Endothelial cell of umbilical vein (primary cell): ENCODE results near the gene KIF26A. TPM values are rescaled to one million over a fixed set of nuclear protein-coding genes. Genes with fewer than 3 reads are reported as not detected.

Experiments
- BruUV-seq: library from RNA; stranded (reverse); fragments of 400-500 nt; replicated peaks from 2 replicates; lab custom pipeline; 2021; lab: Mats Ljungman, UMichigan
- CTCF ChIA-PET: fragments of 300-600, 350-600 bp; sonication (Branson Sonifier 250); formaldehyde crosslinking; loops from one replicate; lab custom pipeline; 2021; ENCODE audit warnings: antibody characterized with exemption, inconsistent platforms; lab: Charles Lee
- POLR2A ChIA-PET: fragments of 300-600, 350-600 bp; sonication (Branson Sonifier 250); formaldehyde crosslinking; loops from one replicate; lab custom pipeline; 2021; ENCODE audit warnings: antibody characterized with exemption, inconsistent platforms; lab: Charles Lee
- DNase-seq: peaks from one replicate; pipeline ENCODE4 v3.0.0-alpha.2; 2011; ENCODE audit warnings: low read depth, low spot score
- FAIRE-seq: peaks from 2 replicates; lab custom pipeline; 2011; peaks lifted over from hg19 to GRCh38; lab: Jason Lieb, UNC
- H2AFZ ChIP-seq: 2 replicates; pipeline ENCODE4 v1.6.0; 2012; ENCODE audit warnings: low read depth, low read length, control low read depth, inconsistent platforms
- H3K27ac ChIP-seq: 2 replicates; pipeline ENCODE4 v1.5.1; 2011; ENCODE audit warnings: low read depth, mild to moderate bottlenecking, control low read depth, low read length, moderate library complexity; ENCODE audit not compliant: insufficient read depth
- H3K27me3 ChIP-seq, 2 experiments: 2 replicates each; pipeline versions ENCODE4 v1.6.0 to v1.6.1; 2011; ENCODE audit warnings: low read length in 2 of 2, mixed read lengths in 1 of 2; ENCODE audit not compliant: control insufficient read depth in 2 of 2, insufficient read depth in 2 of 2
- H3K36me3 ChIP-seq, 2 experiments: 2 replicates in 1 of 2; 3 replicates in 1 of 2; pipeline ENCODE4 v1.5.1; 2011; ENCODE audit warnings: low read length in 2 of 2, mild to moderate bottlenecking in 1 of 2, moderate library complexity in 1 of 2; ENCODE audit not compliant: control insufficient read depth in 2 of 2, insufficient read depth in 2 of 2; ENCODE audit errors: extremely low read depth in 1 of 2
- H3K4me1 ChIP-seq: 3 replicates; pipeline ENCODE4 v1.5.1; 2011; ENCODE audit warnings: mild to moderate bottlenecking, low read length; ENCODE audit not compliant: control insufficient read depth, insufficient read depth; ENCODE audit errors: extremely low read depth
- H3K4me2 ChIP-seq: 2 replicates; pipeline ENCODE4 v1.6.1; 2011; ENCODE audit warnings: low read length, control low read depth, mixed read lengths; ENCODE audit not compliant: insufficient read depth
- H3K4me3 ChIP-seq, 3 experiments: fragments of 200-600 bp in 1 of 3; sonication (generic), shearing (Covaris generic) in 1 of 3; replicated peaks in 1 of 3; 2 replicates each; pipeline ENCODE4 v1.5.1; 2011 to 2016; ENCODE audit warnings: control low read depth in 3 of 3, low read length in 3 of 3, mild to moderate bottlenecking in 2 of 3, inconsistent platforms in 1 of 3, low read depth in 1 of 3, moderate library complexity in 1 of 3; ENCODE audit not compliant: insufficient read depth in 1 of 3
- H3K79me2 ChIP-seq: 2 replicates; pipeline ENCODE4 v1.6.0; 2012; ENCODE audit warnings: low read length, inconsistent platforms; ENCODE audit not compliant: control insufficient read depth, insufficient read depth
- H3K9ac ChIP-seq: replicated peaks from 2 replicates; pipeline ENCODE3; 2011; ENCODE audit warnings: low read length, control low read depth; ENCODE audit not compliant: insufficient read depth; ENCODE audit errors: extremely low read depth
- H3K9me1 ChIP-seq: replicated peaks from 3 replicates; pipeline ENCODE4 v1.6.0; 2011; ENCODE audit warnings: mild to moderate bottlenecking, low read length; ENCODE audit not compliant: control insufficient read depth, insufficient read depth; ENCODE audit errors: extremely low read depth
- H3K9me3 ChIP-seq: replicated peaks from 2 replicates; pipeline ENCODE4 v1.5.1; 2012; ENCODE audit warnings: low read length, inconsistent platforms; ENCODE audit not compliant: control insufficient read depth, insufficient read depth
- H4K20me1 ChIP-seq: replicated peaks from 2 replicates; pipeline ENCODE3; 2011; ENCODE audit warnings: mild to moderate bottlenecking, low read length; ENCODE audit not compliant: control insufficient read depth, insufficient read depth; ENCODE audit errors: extremely low read depth
- EZH2 ChIP-seq: IDR thresholded peaks from 2 replicates; pipeline ENCODE4 v1.6.1; 2012; ENCODE audit warnings: borderline replicate concordance, low read depth, mild to moderate bottlenecking, moderate library complexity, low read length, inconsistent platforms; ENCODE audit not compliant: severe bottlenecking
- FOS ChIP-seq: IDR thresholded peaks from 2 replicates; pipeline ENCODE4 v1.6.1; 2011; ENCODE audit warnings: mild to moderate bottlenecking, low read length, moderate library complexity, borderline replicate concordance; ENCODE audit not compliant: insufficient read depth
- GATA2 ChIP-seq: IDR thresholded peaks from 2 replicates; pipeline ENCODE4 v1.7.0; 2011; ENCODE audit warnings: low read depth, mild to moderate bottlenecking, moderate library complexity, mixed read lengths, low read length; ENCODE audit not compliant: insufficient read length, insufficient read depth
- JUN ChIP-seq: IDR thresholded peaks from 2 replicates; pipeline ENCODE4 v1.6.1; 2011; ENCODE audit warnings: borderline replicate concordance, low read depth; ENCODE audit not compliant: insufficient read length, insufficient read depth
- MYC ChIP-seq: IDR thresholded peaks from one replicate; pipeline ENCODE4 v1.6.1; 2011; ENCODE audit warnings: mild to moderate bottlenecking, low read depth, low read length
- POLR2A ChIP-seq: IDR thresholded peaks from 2 replicates; pipeline ENCODE4 v1.6.1; 2012; ENCODE audit warnings: low read depth, mild to moderate bottlenecking, control low read depth, low read length
- POLR2AphosphoS5 ChIP-seq: IDR thresholded peaks from 2 replicates; pipeline ENCODE4 v1.6.1; 2012; ENCODE audit warnings: low read depth, mild to moderate bottlenecking, control low read depth, low read length, moderate library complexity; ENCODE audit not compliant: insufficient read depth
- dilution Hi-C: fragments of 300-500 bp; cut with MboI; formaldehyde crosslinking; loops from one replicate; pipeline ENCODE4 v1.15.0; 2019; ENCODE audit warnings: low sequenced_read_pairs; ENCODE audit not compliant: extremely low pct_ligation_motif_present
- intact Hi-C: fragments of 100-400 bp; cut with micrococcal nuclease; formaldehyde crosslinking; loops from one replicate; pipeline ENCODE4 v1.10.0; 2022
- polyA plus RNA-seq, 4 experiments: library from polyadenylated mRNA; depleted of rRNA in 3 of 4; stranded (reverse) in 3 of 4; unstranded in 1 of 4; fragments of >200 nt; gene quantifications; 2 replicates each; pipeline versions ENCODE4 v1.2.1 to v1.2.3, GENCODE V29; 2011 to 2012; ENCODE audit warnings: missing spikeins in 1 of 4
- total RNA-seq: library from RNA; stranded (reverse); gene quantifications from 2 replicates; pipeline ENCODE4 v1.2.3, GENCODE V29; 2021
- TF ChIP-seq, protein P1 (sequence below): IDR thresholded peaks from 2 replicates; pipeline ENCODE4 v1.6.1; 2011; ENCODE audit not compliant: insufficient read depth, insufficient read length
- TF ChIP-seq, protein P2 (sequence below), 2 donors: IDR thresholded peaks; 1 replicate in 1 of 2; 2 replicates in 1 of 2; pipeline ENCODE4 v1.5.1; 2011; ENCODE audit warnings: low read length in 2 of 2, mild to moderate bottlenecking in 2 of 2, moderate library complexity in 2 of 2, control low read depth in 1 of 2, inconsistent platforms in 1 of 2, low read depth in 1 of 2; ENCODE audit not compliant: insufficient read depth in 1 of 2; ENCODE audit errors: extremely low read depth in 1 of 2

Gene KIF26A
- total and polyA plus RNA-seq, 2 donors (not counting 3 experiments of a cell fraction or from before 2014, with no cell fraction given), result 3.6 to 10.7 TPM

DNA sequence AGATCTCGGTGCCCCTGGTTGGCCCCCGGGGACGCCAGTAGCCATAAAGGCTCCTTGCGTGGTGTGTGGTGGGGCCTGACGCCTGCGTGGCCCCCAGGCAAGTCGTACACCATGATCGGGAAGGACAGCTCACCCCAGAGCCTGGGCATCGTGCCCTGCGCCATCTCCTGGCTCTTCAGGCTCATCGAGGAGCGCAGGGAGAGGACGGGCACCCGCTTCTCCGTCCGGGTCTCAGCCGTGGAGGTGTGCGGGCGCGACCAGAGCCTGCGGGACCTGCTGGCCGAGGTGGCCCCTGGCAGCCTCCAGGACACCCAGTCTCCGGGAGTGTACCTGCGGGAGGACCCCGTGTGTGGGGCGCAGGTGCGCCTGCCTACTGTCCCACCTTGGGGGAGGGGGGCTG is 34.5 kb downstream of the KIF26A start:
- H3K9me3 ChIP-seq, result no peaks in the 10 kb centered on the region
- H3K27me3 ChIP-seq, result no peaks in the 10 kb centered on the region
- ChIA-PET POLR2A (no interaction called here), CTCF (no interaction called here)
- no peak overlapping the region for H2AFZ ChIP-seq
- no TSS peak for BruUV-seq
- FAIRE-seq, result no peak
- intact Hi-C loops (no loop called here), dilution Hi-C loops (no loop called here)
- H3K4me3 ChIP-seq, result no peak overlapping the region
- H3K9me1 ChIP-seq, result no peaks in the 10 kb centered on the region
- no peak overlapping the region for H3K4me2 ChIP-seq
- H3K27ac ChIP-seq, result no peak overlapping the region
- no peaks in the 10 kb centered on the region for H3K79me2 ChIP-seq
- TF ChIP-seq MYC (no peak), EZH2 (no peak), POLR2A (no peak), GATA2 (no peak), JUN (no peak), POLR2AphosphoS5 (no peak), FOS (no peak)
- TF ChIP-seq, protein P1, sequence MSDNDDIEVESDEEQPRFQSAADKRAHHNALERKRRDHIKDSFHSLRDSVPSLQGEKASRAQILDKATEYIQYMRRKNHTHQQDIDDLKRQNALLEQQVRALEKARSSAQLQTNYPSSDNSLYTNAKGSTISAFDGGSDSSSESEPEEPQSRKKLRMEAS, result no peak
- TF ChIP-seq, protein P2, sequence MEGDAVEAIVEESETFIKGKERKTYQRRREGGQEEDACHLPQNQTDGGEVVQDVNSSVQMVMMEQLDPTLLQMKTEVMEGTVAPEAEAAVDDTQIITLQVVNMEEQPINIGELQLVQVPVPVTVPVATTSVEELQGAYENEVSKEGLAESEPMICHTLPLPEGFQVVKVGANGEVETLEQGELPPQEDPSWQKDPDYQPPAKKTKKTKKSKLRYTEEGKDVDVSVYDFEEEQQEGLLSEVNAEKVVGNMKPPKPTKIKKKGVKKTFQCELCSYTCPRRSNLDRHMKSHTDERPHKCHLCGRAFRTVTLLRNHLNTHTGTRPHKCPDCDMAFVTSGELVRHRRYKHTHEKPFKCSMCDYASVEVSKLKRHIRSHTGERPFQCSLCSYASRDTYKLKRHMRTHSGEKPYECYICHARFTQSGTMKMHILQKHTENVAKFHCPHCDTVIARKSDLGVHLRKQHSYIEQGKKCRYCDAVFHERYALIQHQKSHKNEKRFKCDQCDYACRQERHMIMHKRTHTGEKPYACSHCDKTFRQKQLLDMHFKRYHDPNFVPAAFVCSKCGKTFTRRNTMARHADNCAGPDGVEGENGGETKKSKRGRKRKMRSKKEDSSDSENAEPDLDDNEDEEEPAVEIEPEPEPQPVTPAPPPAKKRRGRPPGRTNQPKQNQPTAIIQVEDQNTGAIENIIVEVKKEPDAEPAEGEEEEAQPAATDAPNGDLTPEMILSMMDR (IDR thresholded peaks at IDR 0.05; ENCODE audit: extremely low read depth in 1 of 2, insufficient read depth in 1 of 2, low read depth in 1 of 2, low read length in 2 of 2), result no peak
- no peaks in the 10 kb centered on the region for H3K4me1 ChIP-seq
- no peaks in the 10 kb centered on the region for H4K20me1 ChIP-seq
- no peak for DNase-seq
- H3K9ac ChIP-seq, result no peak overlapping the region
- H3K36me3 ChIP-seq, result peaks cover 0 to 2% of the 10 kb centered on the region in 2 experiments
